Activated naive CD4-positive, alpha-beta T cell treated with Interleukin-2 at 50 U/mL for 16 hours (primary cell): ENCODE data around the gene ABCC8.

Source experiments
- DNase-seq: peaks from one replicate; pipeline ENCODE4 v3.0.0-alpha.2; 2020

The ABCC8 gene

GRCh38 chr11:17423533-17424310 lies 52.9 kb downstream of the ABCC8 start:
- no peak for DNase-seq

GRCh38 chr11:17421781-17422180 lies 54.9 kb downstream of the ABCC8 start:
- DNase-seq = no peak

GRCh38 chr11:17418444-17419081 lies 58.1 kb downstream of the ABCC8 start:
- DNase-seq = no peak

GRCh38 chr11:17416492-17416891 lies 60.2 kb downstream of the ABCC8 start:
- DNase-seq = no peak

- no peak for DNase-seq
Measured at GRCh38 chr11:17415523-17416104, 61.0 kb downstream of the ABCC8 start.

GRCh38 chr11:17414992-17415391 lies 61.7 kb downstream of the ABCC8 start:
- no peak for DNase-seq

- no peak for DNase-seq
Measured at GRCh38 chr11:17414317-17414737, 62.3 kb downstream of the ABCC8 start.

GRCh38 chr11:17413414-17414316 lies 63.0 kb downstream of the ABCC8 start:
- DNase-seq = no peak

- DNase-seq = no peak
Measured at GRCh38 chr11:17412488-17413180, 64.0 kb downstream of the ABCC8 start.

GRCh38 chr11:17411418-17411817 lies 65.2 kb downstream of the ABCC8 start:
- no peak for DNase-seq

- DNase-seq = no peak
Measured at GRCh38 chr11:17410606-17411379, 65.9 kb downstream of the ABCC8 start.

- DNase-seq = no peak
Measured at GRCh38 chr11:17408641-17409040, 68.0 kb downstream of the ABCC8 start.

- DNase-seq = no peak
Measured at GRCh38 chr11:17408026-17408425, 68.6 kb downstream of the ABCC8 start.

- no peak for DNase-seq
Measured at GRCh38 chr11:17407575-17407974, 69.1 kb downstream of the ABCC8 start.

- no peak for DNase-seq
Measured at GRCh38 chr11:17406818-17407149, 69.9 kb downstream of the ABCC8 start.

GRCh38 chr11:17406082-17406817 lies 70.4 kb downstream of the ABCC8 start:
- no peak for DNase-seq

GRCh38 chr11:17405232-17406005 lies 71.2 kb downstream of the ABCC8 start:
- DNase-seq = no peak

- no peak for DNase-seq
Measured at GRCh38 chr11:17403980-17404759, 72.5 kb downstream of the ABCC8 start.

GRCh38 chr11:17402486-17402885 lies 74.2 kb downstream of the ABCC8 start:
- no peak for DNase-seq
